K562 (cell line): ENCODE measurements around the gene NFATC4. TPM values are rescaled to one million over a fixed set of nuclear protein-coding genes. Genes with fewer than 3 reads are reported as not detected.

ENCODE experiments used
- ATAC-seq: fragments of 200-7000 bp; cut with Tn5 transposase; 3 replicates; pipeline ENCODE4 v1.9.1; 2020; ENCODE audit warnings: moderate library complexity
- BruUV-seq: library from RNA; stranded (reverse); fragments of 400-500 nt; replicated peaks from 2 replicates; lab custom pipeline; 2021; lab: Mats Ljungman, UMichigan
- CTCF ChIA-PET: fragments of 300-600 bp; formaldehyde crosslinking; extraction: SDS; loops from one replicate; lab custom pipeline; 2021; ENCODE audit warnings: low intra/inter-chr PET ratio; lab: Yijun Ruan, JAX
- POLR2A ChIA-PET: fragments of 300-600, 350-650 bp; sonication (Branson Sonifier 250); formaldehyde crosslinking; extraction: SDS; loops from one replicate; lab custom pipeline; 2021; ENCODE audit warnings: antibody characterized with exemption, inconsistent platforms; lab: Yijun Ruan, JAX
- DNase-seq, 4 experiments: peaks; one replicate each; pipeline versions ENCODE4 v3.0.0 to v3.0.0-alpha.2; 2011 to 2018; ENCODE audit warnings: low spot score in 3 of 4, mixed read lengths in 3 of 4; ENCODE audit errors: extremely low read depth in 1 of 4
- FAIRE-seq: peaks from 2 replicates; lab custom pipeline; 2011; peaks lifted over from hg19 to GRCh38; lab: Jason Lieb, UNC
- H2AFZ ChIP-seq: 2 replicates; pipeline ENCODE4 v1.6.0; 2011; ENCODE audit warnings: low read depth, low read length, control low read depth, inconsistent platforms
- H3K27ac ChIP-seq: fragments of 200-600 bp; 3 replicates; pipeline ENCODE4 v1.8.0; 2011; ENCODE audit warnings: low read depth, mild to moderate bottlenecking, control low read depth, inconsistent platforms, low read length, moderate library complexity, mixed read lengths; ENCODE audit errors: extremely low read depth
- H3K27me3 ChIP-seq, 2 experiments: fragments of 300-600 bp in 1 of 2; 2 replicates in 1 of 2; 3 replicates in 1 of 2; pipeline versions ENCODE4 v1.6.0 to v1.8.0; 2011; ENCODE audit warnings: inconsistent platforms in 2 of 2, low read length in 2 of 2, mild to moderate bottlenecking in 1 of 2, mixed read lengths in 1 of 2, moderate library complexity in 1 of 2; ENCODE audit not compliant: control insufficient read depth in 2 of 2, insufficient read depth in 2 of 2
- H3K36me3 ChIP-seq: fragments of 300-600 bp; 3 replicates; pipeline ENCODE4 v1.8.0; 2011; ENCODE audit warnings: mild to moderate bottlenecking, low read length, inconsistent platforms; ENCODE audit not compliant: control insufficient read depth, insufficient read depth
- H3K4me1 ChIP-seq, 2 experiments: fragments of 200-600 bp in 1 of 2; replicated peaks in 1 of 2; 2 replicates in 1 of 2; 3 replicates in 1 of 2; pipeline versions ENCODE4 v1.5.1 to v1.8.0; 2011; ENCODE audit warnings: inconsistent platforms in 2 of 2, low read length in 2 of 2, mild to moderate bottlenecking in 1 of 2, mixed read lengths in 1 of 2, moderate library complexity in 1 of 2; ENCODE audit not compliant: control insufficient read depth in 2 of 2, insufficient read depth in 2 of 2
- H3K4me2 ChIP-seq: 2 replicates; pipeline ENCODE4 v1.6.1; 2011; ENCODE audit warnings: low read length, control low read depth, inconsistent platforms, mixed read lengths; ENCODE audit not compliant: insufficient read depth
- H3K4me3 ChIP-seq: fragments of 200-600 bp; sonication (generic), shearing (Covaris generic); 2 replicates; pipeline ENCODE4 v1.5.1; 2016; ENCODE audit warnings: control low read depth, inconsistent platforms
- H3K79me2 ChIP-seq: fragments of 200-600 bp; 3 replicates; pipeline ENCODE4 v1.8.0; 2011; ENCODE audit warnings: low read length, inconsistent platforms; ENCODE audit not compliant: control insufficient read depth, insufficient read depth
- H3K9ac ChIP-seq, 2 experiments: 2 replicates each; pipeline versions ENCODE4 v1.6.0 to v1.6.1; 2011; ENCODE audit warnings: low read depth in 2 of 2, low read length in 2 of 2, control low read depth in 1 of 2, inconsistent platforms in 1 of 2, mild to moderate bottlenecking in 1 of 2, mixed read lengths in 1 of 2; ENCODE audit not compliant: insufficient read depth in 1 of 2
- H3K9me1 ChIP-seq: one replicate; pipeline ENCODE4 v1.6.0; 2011; ENCODE audit warnings: inconsistent platforms, mild to moderate bottlenecking, low read length, moderate library complexity; ENCODE audit not compliant: control insufficient read depth, insufficient read depth
- H3K9me3 ChIP-seq: replicated peaks from 2 replicates; pipeline ENCODE4 v1.5.1; 2011; ENCODE audit warnings: low read depth, low read length, inconsistent platforms; ENCODE audit not compliant: control insufficient read depth, insufficient read depth
- H4K20me1 ChIP-seq: replicated peaks from 2 replicates; pipeline ENCODE4 v1.6.1; 2011; ENCODE audit warnings: low read length, inconsistent platforms, mixed read lengths; ENCODE audit not compliant: control insufficient read depth, insufficient read depth
- CREM ChIP-seq: IDR thresholded peaks from 2 replicates; pipeline ENCODE4 v1.6.1; 2014; ENCODE audit warnings: antibody characterized with exemption, low read depth
- ELF4 ChIP-seq: fragments of 450-650 bp; formaldehyde crosslinking; IDR thresholded peaks from 2 replicates; pipeline ENCODE4 v1.4.0; 2022; ENCODE audit warnings: missing genetic modification characterization
- MCM5 ChIP-seq: fragments of 450-650 bp; IDR thresholded peaks from 2 replicates; pipeline ENCODE4 v1.6.1; 2016; ENCODE audit warnings: low read depth
- MLX ChIP-seq, 2 experiments: fragments of 450-650 bp in 1 of 2; sonication (generic) in 1 of 2; formaldehyde crosslinking; conservative IDR thresholded peaks; 2 replicates each; pipeline versions ENCODE4 v1.4.0 to v1.8.1; 2020 to 2022; ENCODE audit warnings: mild to moderate bottlenecking in 1 of 2, missing genetic modification reagents in 1 of 2
- NCOA6 ChIP-seq: fragments of 450-650 bp; IDR thresholded peaks from 2 replicates; pipeline ENCODE4 v1.6.1; 2017; ENCODE audit warnings: mild to moderate bottlenecking
- NR4A1 ChIP-seq, 2 experiments: fragments of 250-450 bp in 1 of 2; fragments of 450-650 bp in 1 of 2; sonication (Bioruptor Pico) in 1 of 2; IDR thresholded peaks; 2 replicates each; pipeline versions ENCODE4 v1.4.0 to v1.6.1; 2016 to 2020; ENCODE audit warnings: mild to moderate bottlenecking in 2 of 2, missing compliant biosample characterization in 1 of 2, missing genetic modification characterization in 1 of 2, moderate library complexity in 1 of 2
- SMAD1 ChIP-seq: fragments of 150-350 bp; IDR thresholded peaks from 2 replicates; pipeline ENCODE4 v1.6.1; 2014; ENCODE audit warnings: low read length, low read depth; ENCODE audit not compliant: partially characterized antibody
- SMARCB1 ChIP-seq: IDR thresholded peaks from 2 replicates; pipeline ENCODE4 v1.6.1; 2011; ENCODE audit warnings: improper control_type of control experiment, low read depth; ENCODE audit not compliant: insufficient read length
- TAF9B ChIP-seq: fragments of 450-650 bp; IDR thresholded peaks from 2 replicates; pipeline ENCODE4 v1.6.1; 2018; ENCODE audit warnings: mild to moderate bottlenecking; ENCODE audit not compliant: partially characterized antibody
- TSC22D4 ChIP-seq: fragments of 450-650 bp; IDR thresholded peaks from 2 replicates; pipeline ENCODE4 v1.6.1; 2016; ENCODE audit warnings: missing genetic modification characterization, missing biosample characterization, control low read depth
- ZBTB12 ChIP-seq: fragments of 250-450 bp; sonication (Bioruptor Pico); IDR thresholded peaks from 2 replicates; pipeline ENCODE4 v1.4.0; 2020
- ZNF197 ChIP-seq: fragments of 200-800 bp; sonication (Bioruptor generic); IDR thresholded peaks from 2 replicates; pipeline ENCODE4 v1.6.1; 2016; ENCODE audit warnings: low read depth, missing genetic modification characterization, missing compliant biosample characterization
- ZNF217 ChIP-seq: sonication (generic); formaldehyde crosslinking; IDR thresholded peaks from 2 replicates; pipeline ENCODE4 v1.8.0; 2022; ENCODE audit warnings: mild to moderate bottlenecking, missing genetic modification reagents
- ZNF316 ChIP-seq: fragments of 450-650 bp; IDR thresholded peaks from 2 replicates; pipeline ENCODE4 v1.6.1; 2016
- ZNF668 ChIP-seq: fragments of 250-450 bp; sonication (Bioruptor Pico); IDR thresholded peaks from 2 replicates; pipeline ENCODE4 v1.8.0; 2022; ENCODE audit warnings: mild to moderate bottlenecking, inconsistent platforms
- ZNF785 ChIP-seq: fragments of 250-450 bp; sonication (Bioruptor Pico); IDR thresholded peaks from 2 replicates; pipeline ENCODE4 v1.4.0; 2020; ENCODE audit warnings: mild to moderate bottlenecking
- WGBS: fragments of 100-300 bp; shearing (Covaris generic); methylation state at CpG from one replicate; pipeline ENCODE4 v1.1.6; 2016; ENCODE audit warnings: low coverage, mixed read lengths; ENCODE audit not compliant: insufficient coverage; ENCODE audit errors: missing lambda C conversion rate; 5-methylcytosine and 5-hydroxymethylcytosine counted together
- in situ Hi-C: fragments of 300-500 bp; cut with MboI; formaldehyde crosslinking; loops from 4 replicates; pipeline ENCODE4 v1.15.0; 2018; ENCODE audit warnings: inconsistent platforms, mixed read lengths
- intact Hi-C: fragments of 100-400 bp; cut with micrococcal nuclease; formaldehyde crosslinking; loops from 2 replicates; pipeline ENCODE4 v1.14.2; 2022
- polyA plus RNA-seq, 8 experiments: library from polyadenylated mRNA; depleted of rRNA in 4 of 8; stranded (reverse) in 5 of 8; unstranded in 3 of 8; fragments of >200 nt; fragmentation: Nextera tagmentation in 2 of 8; fragmentation: Illumina TruSeq in 1 of 8; extraction: Ambion mirVana in 2 of 8; extraction: Trizol in 1 of 8; gene quantifications; 2 replicates each; pipeline versions ENCODE4 v1.2.1 to v1.2.3, GENCODE V29; 2011 to 2014; ENCODE audit warnings: inconsistent platforms in 1 of 8, missing spikeins in 1 of 8
- total RNA-seq, 7 experiments: library from RNA; depleted of rRNA in 6 of 7; stranded (reverse); fragments of >200 nt in 6 of 7; fragmentation: Illumina TruSeq in 2 of 7; extraction: Trizol in 2 of 7; gene quantifications; 2 replicates each; pipeline versions ENCODE4 v1.2.1 to v1.2.3, GENCODE V29; 2011 to 2021; ENCODE audit warnings: low replicate concordance in 1 of 7

Gene NFATC4
- total and polyA plus RNA-seq, 9 of the 15 experiments (the other 6 are each of a cell fraction or from before 2014, with no cell fraction given), result 0.25 to 3.8 (median 0.78) TPM; not detected in 1

GRCh38 chr14:24325041-24325530, 42.9 kb upstream of the NFATC4 start:
- H3K4me3 ChIP-seq, result no peak overlapping the region
- no peak for TF ChIP-seq ZNF316
- TF ChIP-seq MCM5, result no peak
- TF ChIP-seq, all 486 proteins: peak for 0
- no peak for DNase-seq
- no peaks in the 10 kb centered on the region for H4K20me1 ChIP-seq
- FAIRE-seq, result no peak
- H3K27me3 ChIP-seq, result no peaks in the 10 kb centered on the region
- no peak overlapping the region for H3K4me2 ChIP-seq
- no peak overlapping the region for H2AFZ ChIP-seq
- no peaks in the 10 kb centered on the region for H3K79me2 ChIP-seq
- CTCF ChIA-PET, result no interaction called here
- in situ Hi-C loops, result loop anchor here (25.0 kb wide), 1 partner anchor 362 kb away; no protein-coding TSS in a partner anchor
- intact Hi-C loops, result no loop called here
- no peaks in the 10 kb centered on the region for H3K9me1 ChIP-seq
- no peak overlapping the region for H3K9ac ChIP-seq
- no peak for ATAC-seq
- 38% methylated on average over 4 of the region's 5 CpGs for WGBS
- POLR2A ChIA-PET, result interaction anchor here (0.6 kb wide), 2 partner anchors 11 to 193 kb away, joined by 3 to 5 read pairs; no protein-coding TSS in a partner anchor
- peaks cover 0 to 9% of the 10 kb centered on the region in 2 experiments; a peak in 4 of 5 replicates for H3K4me1 ChIP-seq
- no peak overlapping the region for H3K27ac ChIP-seq
- no peaks in the 10 kb centered on the region for H3K36me3 ChIP-seq
- no TSS peak for BruUV-seq
- H3K9me3 ChIP-seq, result no peaks in the 10 kb centered on the region

GRCh38 chr14:24325963-24326362, 42.0 kb upstream of the NFATC4 start:
- no peaks in the 10 kb centered on the region for H3K9me1 ChIP-seq
- DNase-seq (no peak), FAIRE-seq (no peak), ATAC-seq (no peak)
- H2AFZ ChIP-seq, result no peak overlapping the region
- H3K4me3 ChIP-seq, result no peak overlapping the region
- H3K9ac ChIP-seq, result no peak overlapping the region
- peaks cover 0 to 10% of the 10 kb centered on the region in 2 experiments; a peak in 4 of 5 replicates for H3K4me1 ChIP-seq
- H3K27ac ChIP-seq, result no peak overlapping the region
- no TSS peak for BruUV-seq
- H3K4me2 ChIP-seq, result no peak overlapping the region
- H3K27me3 ChIP-seq, result no peaks in the 10 kb centered on the region
- POLR2A ChIA-PET, result no interaction called here
- no peaks in the 10 kb centered on the region for H3K79me2 ChIP-seq
- in situ Hi-C loops, result loop anchor here (25.0 kb wide), 1 partner anchor 361 kb away; no protein-coding TSS in a partner anchor
- CTCF ChIA-PET, result no interaction called here
- 28% methylated on average over 7 of the region's 9 CpGs for WGBS
- intact Hi-C loops, result no loop called here
- no peaks in the 10 kb centered on the region for H3K36me3 ChIP-seq
- H3K9me3 ChIP-seq, result no peaks in the 10 kb centered on the region
- no peaks in the 10 kb centered on the region for H4K20me1 ChIP-seq
- TF ChIP-seq SMARCB1 (no peak), NR4A1 (CRISPR knock-in tag; IDR thresholded peaks at IDR 0.05) (no peak), NR4A1 (tag; IDR thresholded peaks at IDR 0.05) (no peak), ZNF217 (CRISPR knock-in tag) (no peak), ZNF197 (CRISPR knock-in tag) (no peak), ZNF668 (CRISPR knock-in tag) (no peak), CREM (no peak), MLX (CRISPR knock-in tag; conservative IDR thresholded peaks at IDR 0.05) (no peak), SMAD1 (no peak), ELF4 (CRISPR knock-in tag) (no peak), TSC22D4 (tag) (no peak), ZBTB12 (CRISPR knock-in tag) (no peak), ZNF785 (no peak), TAF9B (no peak), NCOA6 (no peak)
